Measurements from ENCODE around the gene IFITM10. TPM values are rescaled to one million over a fixed set of nuclear protein-coding genes. Genes with fewer than 3 reads are reported as not detected.

The IFITM10 gene
- total RNA-seq, 4 donors from 2014 or later, result 2.5 to 13.7 (median 6.3) TPM

DNA sequence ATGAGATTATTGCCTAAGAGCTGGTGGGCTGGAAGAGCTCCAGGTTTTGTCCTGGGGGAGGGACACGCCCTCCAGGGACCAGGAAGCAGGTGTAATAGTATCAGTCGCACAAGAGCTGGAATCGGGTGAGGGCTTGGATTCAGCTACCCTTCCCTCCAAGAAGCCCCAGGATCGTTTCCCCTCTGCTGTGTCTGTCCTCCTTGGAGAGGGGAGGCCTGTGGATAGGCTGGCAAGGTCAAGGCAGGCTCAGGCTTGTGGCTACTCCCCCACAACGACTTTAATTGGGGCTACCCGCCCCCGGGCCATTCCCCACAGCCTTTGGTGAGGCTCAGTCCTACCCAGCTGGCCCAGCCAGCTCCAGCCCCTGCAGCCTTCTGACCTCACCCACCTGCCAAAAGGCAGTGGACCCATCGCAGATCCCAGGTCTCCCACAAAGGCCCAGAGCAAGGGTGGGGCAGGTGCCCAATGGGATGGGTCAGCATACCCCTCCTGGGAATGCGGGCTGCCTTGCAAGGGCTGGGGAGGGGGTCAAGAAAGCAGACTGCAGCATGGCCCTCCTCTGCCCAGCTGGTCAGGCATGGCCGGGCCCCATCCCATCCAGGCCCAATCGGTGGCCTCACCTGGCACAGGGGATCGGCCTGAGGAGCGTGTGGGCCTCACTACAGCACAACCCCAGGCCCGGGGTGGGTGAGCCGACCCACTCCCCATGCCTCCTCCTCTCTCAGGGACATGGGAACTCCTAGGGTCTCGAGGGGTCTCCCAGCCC is 12.3 kb upstream of the IFITM10 start:
- WGBS, 2 donors, result 13 to 16% methylated on average over 13 to 16 of the region's 16 CpGs
- intact Hi-C loops (cut with DNase I; ENCODE audit: low total_unique reads), result no loop called here
- peak; percentile 83 to 95 for DNase-seq (ENCODE audit: low spot score in 2 of 2)
- no peak for TF ChIP-seq POLR2A (IDR thresholded peaks at IDR 0.05)
- TF ChIP-seq, protein P1, sequence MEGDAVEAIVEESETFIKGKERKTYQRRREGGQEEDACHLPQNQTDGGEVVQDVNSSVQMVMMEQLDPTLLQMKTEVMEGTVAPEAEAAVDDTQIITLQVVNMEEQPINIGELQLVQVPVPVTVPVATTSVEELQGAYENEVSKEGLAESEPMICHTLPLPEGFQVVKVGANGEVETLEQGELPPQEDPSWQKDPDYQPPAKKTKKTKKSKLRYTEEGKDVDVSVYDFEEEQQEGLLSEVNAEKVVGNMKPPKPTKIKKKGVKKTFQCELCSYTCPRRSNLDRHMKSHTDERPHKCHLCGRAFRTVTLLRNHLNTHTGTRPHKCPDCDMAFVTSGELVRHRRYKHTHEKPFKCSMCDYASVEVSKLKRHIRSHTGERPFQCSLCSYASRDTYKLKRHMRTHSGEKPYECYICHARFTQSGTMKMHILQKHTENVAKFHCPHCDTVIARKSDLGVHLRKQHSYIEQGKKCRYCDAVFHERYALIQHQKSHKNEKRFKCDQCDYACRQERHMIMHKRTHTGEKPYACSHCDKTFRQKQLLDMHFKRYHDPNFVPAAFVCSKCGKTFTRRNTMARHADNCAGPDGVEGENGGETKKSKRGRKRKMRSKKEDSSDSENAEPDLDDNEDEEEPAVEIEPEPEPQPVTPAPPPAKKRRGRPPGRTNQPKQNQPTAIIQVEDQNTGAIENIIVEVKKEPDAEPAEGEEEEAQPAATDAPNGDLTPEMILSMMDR (IDR thresholded peaks at IDR 0.05), result no peak
- H3K4me3 ChIP-seq (ENCODE audit: low read depth, poor library complexity, severe bottlenecking), result peak overlapping the region; percentile 96

DNA sequence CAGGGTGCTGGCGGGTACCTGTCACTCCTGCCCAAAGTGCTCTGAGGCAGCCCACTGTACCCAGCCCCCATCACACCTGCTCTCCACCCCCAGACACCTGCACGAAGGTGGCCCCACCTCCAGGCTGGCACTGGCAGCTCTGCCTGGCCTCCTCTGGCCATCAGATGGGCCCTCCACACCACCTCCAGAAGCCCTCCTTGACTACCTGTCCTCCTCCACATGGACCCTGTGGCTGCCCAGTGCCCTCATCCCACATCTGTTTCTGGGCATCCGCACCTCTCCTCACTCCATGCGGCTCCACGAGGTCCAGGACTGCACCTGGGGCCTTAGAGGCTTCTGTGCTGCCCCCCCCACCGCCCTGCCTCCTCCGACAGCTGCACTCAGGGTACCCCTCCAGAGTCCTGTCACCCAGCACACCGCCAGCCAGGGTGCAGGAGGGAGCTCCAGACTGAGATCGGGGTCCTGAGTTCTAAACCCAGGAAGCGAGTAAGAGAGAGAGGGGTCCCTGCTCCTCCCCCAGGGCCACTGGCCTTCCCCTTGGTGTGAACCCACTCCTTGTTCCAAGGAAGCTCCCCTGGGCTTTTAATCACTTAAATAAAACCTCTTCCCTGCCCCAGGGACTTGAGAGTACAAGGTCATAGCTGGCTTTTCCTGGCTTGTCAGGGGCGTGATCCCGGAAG is 11.6 kb upstream of the IFITM10 start:
- intact Hi-C loops (cut with DNase I; ENCODE audit: low total_unique reads), result no loop called here
- 68 to 73% methylated on average over 12 of the region's 12 CpGs for WGBS, 2 donors
- H3K4me3 ChIP-seq (ENCODE audit: low read depth, poor library complexity, severe bottlenecking), result no peak overlapping the region
- DNase-seq (ENCODE audit: low spot score in 2 of 2), result no peak
- TF ChIP-seq, protein P1 (IDR thresholded peaks at IDR 0.05), result no peak

DNA sequence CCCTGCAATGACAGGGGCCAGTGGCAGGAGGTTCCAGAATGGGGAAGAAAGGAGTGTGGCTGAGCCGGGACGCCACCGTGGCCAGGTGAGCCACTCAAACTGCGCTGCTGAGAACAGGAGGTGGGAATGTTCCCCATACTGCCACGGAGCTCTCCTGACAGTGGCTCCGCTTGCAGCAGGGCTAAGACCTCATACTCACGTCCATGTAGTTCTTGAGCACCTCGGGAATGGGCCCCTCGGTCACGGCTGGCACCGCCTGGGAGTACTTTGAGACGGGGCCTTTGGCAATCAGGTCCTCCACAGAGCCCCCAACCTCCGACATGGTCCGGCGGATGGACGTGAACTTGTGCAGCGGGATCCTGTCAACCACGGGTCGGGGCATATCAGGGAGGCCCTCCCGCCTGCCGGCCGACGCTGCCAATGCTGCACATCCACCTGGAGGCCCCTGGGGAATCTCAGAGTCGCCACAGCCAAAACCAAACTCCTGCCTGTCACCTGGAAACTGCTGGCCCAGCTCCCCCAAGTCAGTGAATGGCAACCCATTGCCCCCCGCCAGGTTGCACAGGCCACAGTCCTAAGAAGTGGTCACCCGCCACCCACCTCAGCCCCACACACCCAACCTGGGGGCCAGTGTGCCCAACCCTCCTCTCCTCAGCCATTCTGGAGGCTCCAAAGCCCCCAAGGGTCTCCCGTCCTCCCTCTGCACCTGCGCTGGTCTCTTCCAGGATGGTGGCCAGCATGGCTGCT is 10.9 kb upstream of the IFITM10 start:
- no peak for DNase-seq (ENCODE audit: low spot score in 2 of 2)
- 88 to 91% methylated on average over 10 to 17 of the region's 28 CpGs for WGBS, 2 donors

DNA sequence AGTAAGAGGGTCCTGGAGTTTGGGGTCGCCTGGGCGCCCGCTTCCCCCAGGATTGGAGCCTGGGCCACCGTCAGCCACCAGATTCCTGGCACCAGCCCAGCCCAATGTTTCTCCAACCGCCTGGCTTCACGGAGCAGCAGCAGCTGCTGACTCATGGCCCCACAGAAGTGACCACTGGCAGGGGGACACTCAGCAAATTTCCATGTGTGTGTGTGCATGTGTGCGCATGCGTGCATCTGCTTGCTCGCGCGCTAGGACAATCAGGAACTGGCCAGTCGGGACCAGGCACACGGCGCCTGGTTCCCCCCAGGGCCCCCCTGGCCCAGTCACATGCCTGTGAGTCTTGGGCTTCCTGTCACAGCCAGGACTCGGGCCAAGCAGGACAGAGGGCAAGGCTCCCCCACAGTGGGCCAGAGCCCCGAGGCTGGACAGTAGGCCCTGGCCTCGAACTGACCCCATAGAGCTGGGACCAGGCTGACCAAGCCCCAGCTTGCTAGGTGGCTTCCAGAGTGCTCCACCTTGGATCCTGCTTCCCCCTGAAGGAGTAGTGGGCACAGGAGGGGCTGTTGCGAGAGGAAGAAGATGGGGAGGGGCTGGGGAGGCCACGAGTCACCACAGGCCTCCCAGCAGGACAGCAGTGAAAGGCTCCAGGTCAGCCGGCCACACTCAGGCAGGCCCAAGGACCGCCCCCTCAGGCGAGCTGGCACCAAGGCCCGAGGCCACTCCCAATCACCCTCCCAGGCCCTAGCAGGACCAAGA is 10.1 kb upstream of the IFITM10 start:
- TF ChIP-seq POLR2A (IDR thresholded peaks at IDR 0.05), result no peak
- TF ChIP-seq, protein P1 (IDR thresholded peaks at IDR 0.05), result no peak
- DNase-seq (ENCODE audit: low spot score in 2 of 2), result peak; percentile 77 to 95
- 63 to 66% methylated on average over 15 to 20 of the region's 23 CpGs for WGBS, 2 donors
- intact Hi-C loops (cut with DNase I; ENCODE audit: low total_unique reads), result no loop called here
- H3K4me3 ChIP-seq (ENCODE audit: low read depth, poor library complexity, severe bottlenecking), result no peak overlapping the region

More for the DNA sequence above, 10.9 kb upstream of the IFITM10 start:
- intact Hi-C loops (cut with DNase I; ENCODE audit: low total_unique reads), result no loop called here
- H3K4me3 ChIP-seq (ENCODE audit: low read depth, poor library complexity, severe bottlenecking), result no peak overlapping the region
- TF ChIP-seq POLR2A (IDR thresholded peaks at IDR 0.05), result no peak
- TF ChIP-seq, protein P1 (IDR thresholded peaks at IDR 0.05), result no peak

DNA sequence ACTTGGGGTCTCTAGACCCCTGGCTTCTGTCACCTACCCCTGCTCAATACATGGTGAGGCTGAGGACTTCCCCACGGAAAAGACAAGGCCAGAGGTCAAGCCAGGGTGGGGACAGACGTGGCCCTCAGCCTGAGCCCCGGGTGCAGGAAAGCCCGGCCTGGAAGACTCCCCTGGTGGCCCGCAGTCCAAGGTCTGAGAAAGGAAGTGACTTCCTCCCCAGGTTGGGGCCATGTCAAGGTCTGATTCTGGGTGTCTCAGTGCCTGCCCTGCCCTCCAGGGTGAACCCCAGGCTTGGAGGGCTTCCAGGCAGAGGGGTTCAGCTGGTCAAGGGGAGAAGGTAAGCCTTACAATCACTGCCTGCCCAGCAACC is 9.4 kb upstream of the IFITM10 start:
- 63 to 72% methylated on average over 2 to 5 of the region's 5 CpGs for WGBS, 2 donors
- TF ChIP-seq POLR2A (IDR thresholded peaks at IDR 0.05), result no peak
- TF ChIP-seq, protein P1 (IDR thresholded peaks at IDR 0.05), result no peak
- no peak for DNase-seq (ENCODE audit: low spot score in 2 of 2)
- intact Hi-C loops (cut with DNase I; ENCODE audit: low total_unique reads), result loop anchor here (2.0 kb wide), 1 partner anchor 63 kb away; the partner anchor contains the start of gene KRTAP5-6
- H3K4me3 ChIP-seq (ENCODE audit: low read depth, poor library complexity, severe bottlenecking), result no peak overlapping the region
